SK-N-SH (cell line): ENCODE results near the gene APOM. TPM values are rescaled to one million over a fixed set of nuclear protein-coding genes. Genes with fewer than 3 reads are reported as not detected.

ENCODE experiments used
- CTCF ChIA-PET: fragments of 300-600, 350-600 bp; formaldehyde crosslinking; extraction: SDS; loops from one replicate; lab custom pipeline; 2021; lab: Yijun Ruan, JAX
- POLR2A ChIA-PET: fragments of 350-600 bp; sonication (Branson Sonifier 250); formaldehyde crosslinking; extraction: SDS; loops from one replicate; lab custom pipeline; 2020; ENCODE audit warnings: antibody characterized with exemption, inconsistent platforms; lab: Yijun Ruan, JAX
- DNase-seq: peaks from one replicate; pipeline ENCODE4 v3.0.0; 2012
- H2AFZ ChIP-seq: fragments of 200-600 bp; sonication (generic); 2 replicates; pipeline ENCODE4 v1.8.1; 2016; ENCODE audit warnings: antibody characterized with exemption, mild to moderate bottlenecking, low read depth
- H3F3A ChIP-seq: fragments of 200-600 bp; sonication (generic); replicated peaks from 2 replicates; pipeline ENCODE3; 2016; ENCODE audit warnings: antibody characterized with exemption, mild to moderate bottlenecking; ENCODE audit not compliant: insufficient read depth
- H3K27ac ChIP-seq, 2 experiments: fragments of 200-500 bp in 1 of 2; fragments of 200-600 bp in 1 of 2; sonication (Bioruptor generic) in 1 of 2; sonication (generic), shearing (Covaris generic) in 1 of 2; 2 replicates each; pipeline versions ENCODE4 v1.5.1 to v1.6.1; 2014 to 2016; ENCODE audit warnings: low read depth in 2 of 2, inconsistent platforms in 1 of 2, low read length in 1 of 2, mild to moderate bottlenecking in 1 of 2, mixed read lengths in 1 of 2
- H3K27me3 ChIP-seq: fragments of 200-600 bp; sonication (generic), shearing (Covaris generic); 2 replicates; pipeline ENCODE4 v1.6.1; 2016; ENCODE audit warnings: mixed run types; ENCODE audit not compliant: insufficient read depth
- H3K36me3 ChIP-seq, 2 experiments: fragments of 200-500 bp in 1 of 2; fragments of 200-600 bp in 1 of 2; sonication (Bioruptor generic) in 1 of 2; sonication (generic) in 1 of 2; replicated peaks in 1 of 2; 2 replicates each; pipeline versions ENCODE3 to v1.5.1; 2014 to 2016; ENCODE audit warnings: low read length in 1 of 2, mild to moderate bottlenecking in 1 of 2; ENCODE audit not compliant: insufficient read depth in 2 of 2, control insufficient read depth in 1 of 2
- H3K4me1 ChIP-seq, 2 experiments: fragments of 200-500 bp in 1 of 2; fragments of 200-600 bp in 1 of 2; sonication (Bioruptor generic) in 1 of 2; sonication (generic), shearing (Covaris generic) in 1 of 2; 2 replicates each; pipeline versions ENCODE4 v1.5.1 to v1.6.1; 2014 to 2016; ENCODE audit warnings: low read depth in 1 of 2, low read length in 1 of 2, mixed run types in 1 of 2; ENCODE audit not compliant: insufficient read depth in 2 of 2, control insufficient read depth in 1 of 2
- H3K4me2 ChIP-seq: fragments of 200-600 bp; sonication (generic), shearing (Covaris generic); 2 replicates; pipeline ENCODE4 v1.6.1; 2017; ENCODE audit warnings: mixed run types
- H3K4me3 ChIP-seq, 2 experiments: fragments of 200-500 bp in 1 of 2; fragments of 200-600 bp in 1 of 2; sonication (Bioruptor generic) in 1 of 2; sonication (generic), shearing (Covaris generic) in 1 of 2; 2 replicates each; pipeline versions ENCODE4 v1.5.1 to v1.8.1; 2014 to 2016; ENCODE audit warnings: low read depth in 2 of 2, inconsistent platforms in 1 of 2, low read length in 1 of 2, mild to moderate bottlenecking in 1 of 2, mixed read lengths in 1 of 2, moderate library complexity in 1 of 2
- H3K79me2 ChIP-seq: fragments of 200-600 bp; sonication (generic); 2 replicates; pipeline ENCODE4 v1.8.1; 2017; ENCODE audit warnings: mild to moderate bottlenecking; ENCODE audit not compliant: insufficient read depth
- H3K9ac ChIP-seq: fragments of 200-600 bp; sonication (generic); 2 replicates; pipeline ENCODE4 v1.6.1; 2017; ENCODE audit warnings: mixed run types
- H3K9me2 ChIP-seq: fragments of 200-600 bp; sonication (generic); 2 replicates; pipeline ENCODE4 v1.6.1; 2017; ENCODE audit warnings: mixed run types
- H3K9me3 ChIP-seq: fragments of 200-600 bp; sonication (generic); 2 replicates; pipeline ENCODE4 v1.6.1; 2017; ENCODE audit warnings: mixed run types, mild to moderate bottlenecking, moderate library complexity
- H4K20me1 ChIP-seq: fragments of 200-600 bp; sonication (generic); 2 replicates; pipeline ENCODE4 v1.6.1; 2017; ENCODE audit warnings: mild to moderate bottlenecking, mixed run types; ENCODE audit not compliant: insufficient read depth
- CTCF ChIP-seq: fragments of 200-600 bp; sonication (generic); IDR thresholded peaks from 2 replicates; pipeline ENCODE4 v1.6.1; 2017; ENCODE audit warnings: antibody characterized with exemption, mild to moderate bottlenecking, moderate library complexity
- EZH2phosphoT487 ChIP-seq: fragments of 200-600 bp; sonication (generic); IDR thresholded peaks from 2 replicates; pipeline ENCODE4 v1.6.1; 2017; ENCODE audit warnings: low read depth, mixed run types, mild to moderate bottlenecking, antibody characterized with exemption, moderate library complexity, borderline replicate concordance
- GABPA ChIP-seq: IDR thresholded peaks from 2 replicates; pipeline ENCODE4 v1.4.0; 2012; ENCODE audit warnings: low read depth, mild to moderate bottlenecking
- MXI1 ChIP-seq: IDR thresholded peaks from 2 replicates; pipeline ENCODE4 v1.6.1; 2012; ENCODE audit warnings: mild to moderate bottlenecking, low read depth, low read length, improper control_type of control experiment
- NFIC ChIP-seq: IDR thresholded peaks from 2 replicates; pipeline ENCODE4 v1.4.0; 2012; ENCODE audit warnings: borderline replicate concordance
- PBX3 ChIP-seq: IDR thresholded peaks from 2 replicates; pipeline ENCODE4; 2012
- RAD21 ChIP-seq: IDR thresholded peaks from 2 replicates; pipeline ENCODE4 v1.6.1; 2012; ENCODE audit warnings: mild to moderate bottlenecking, low read length
- SIN3A ChIP-seq: IDR thresholded peaks from 2 replicates; pipeline ENCODE4 v1.6.1; 2012; ENCODE audit warnings: low read depth, mild to moderate bottlenecking, low read length, moderate library complexity, borderline replicate concordance
- TEAD4 ChIP-seq: IDR thresholded peaks from 2 replicates; pipeline ENCODE4 v1.4.0; 2012; ENCODE audit warnings: mild to moderate bottlenecking, borderline replicate concordance; ENCODE audit not compliant: insufficient read depth
- WGBS: methylation state at CpG from one replicate; pipeline ENCODE4 v1.1.6; 2017; ENCODE audit warnings: low lambda C conversion rate; 5-methylcytosine and 5-hydroxymethylcytosine counted together
- polyA plus RNA-seq, 3 experiments: library from polyadenylated mRNA; depleted of rRNA; stranded (reverse); fragments of >200 nt; gene quantifications; 2 replicates each; pipeline ENCODE4 v1.2.3, GENCODE V29; 2012
- TF ChIP-seq, protein P1 (sequence below): IDR thresholded peaks from 2 replicates; pipeline ENCODE4 v1.4.0; 2012; ENCODE audit warnings: low read depth, borderline replicate concordance
- TF ChIP-seq, protein P2 (sequence below): fragments of 150-350 bp; IDR thresholded peaks from 2 replicates; pipeline ENCODE4 v1.6.1; 2016; ENCODE audit warnings: mild to moderate bottlenecking, low read depth, low read length

Gene APOM
- polyA plus RNA-seq, 1 of the 3 experiments (the other 2 are of a cell fraction) = 6.8 TPM

- Histone ChIP-seq H3K36me3 (no peaks in the 10 kb centered on the region), H3K9me2 (no peaks in the 10 kb centered on the region), H3K9me3 (no peaks in the 10 kb centered on the region), H3K9ac (no peak within 1 kb of the TSS), H4K20me1 (no peaks in the 10 kb centered on the region), H3F3A (peaks cover 12% of the 10 kb centered on the region), H3K27me3 (no peaks in the 10 kb centered on the region), H3K4me3 (no peak within 1 kb of the TSS), H2AFZ (no peak within 1 kb of the TSS), H3K4me1 (peaks cover 0 to 6% of the 10 kb centered on the region in 2 experiments; a peak in 2 of 4 replicates), H3K27ac (no peak within 1 kb of the TSS), H3K79me2 (peaks cover 12% of the 10 kb centered on the region), H3K4me2 (no peak within 1 kb of the TSS)
- WGBS = 75% methylated on average over 1 of the region's 3 CpGs
- CTCF ChIA-PET = interaction anchor here (1.2 kb wide), 1 partner anchor 23 kb away, joined by 3 read pairs; no protein-coding TSS in a partner anchor
- DNase-seq = no peak
- TF ChIP-seq NFIC (no peak), PBX3 (no peak), TEAD4 (no peak), MXI1 (no peak), EZH2phosphoT487 (no peak), SIN3A (no peak)
- TF ChIP-seq, protein P1, sequence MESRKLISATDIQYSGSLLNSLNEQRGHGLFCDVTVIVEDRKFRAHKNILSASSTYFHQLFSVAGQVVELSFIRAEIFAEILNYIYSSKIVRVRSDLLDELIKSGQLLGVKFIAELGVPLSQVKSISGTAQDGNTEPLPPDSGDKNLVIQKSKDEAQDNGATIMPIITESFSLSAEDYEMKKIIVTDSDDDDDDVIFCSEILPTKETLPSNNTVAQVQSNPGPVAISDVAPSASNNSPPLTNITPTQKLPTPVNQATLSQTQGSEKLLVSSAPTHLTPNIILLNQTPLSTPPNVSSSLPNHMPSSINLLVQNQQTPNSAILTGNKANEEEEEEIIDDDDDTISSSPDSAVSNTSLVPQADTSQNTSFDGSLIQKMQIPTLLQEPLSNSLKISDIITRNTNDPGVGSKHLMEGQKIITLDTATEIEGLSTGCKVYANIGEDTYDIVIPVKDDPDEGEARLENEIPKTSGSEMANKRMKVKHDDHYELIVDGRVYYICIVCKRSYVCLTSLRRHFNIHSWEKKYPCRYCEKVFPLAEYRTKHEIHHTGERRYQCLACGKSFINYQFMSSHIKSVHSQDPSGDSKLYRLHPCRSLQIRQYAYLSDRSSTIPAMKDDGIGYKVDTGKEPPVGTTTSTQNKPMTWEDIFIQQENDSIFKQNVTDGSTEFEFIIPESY = no peak
- TF ChIP-seq, protein P2, sequence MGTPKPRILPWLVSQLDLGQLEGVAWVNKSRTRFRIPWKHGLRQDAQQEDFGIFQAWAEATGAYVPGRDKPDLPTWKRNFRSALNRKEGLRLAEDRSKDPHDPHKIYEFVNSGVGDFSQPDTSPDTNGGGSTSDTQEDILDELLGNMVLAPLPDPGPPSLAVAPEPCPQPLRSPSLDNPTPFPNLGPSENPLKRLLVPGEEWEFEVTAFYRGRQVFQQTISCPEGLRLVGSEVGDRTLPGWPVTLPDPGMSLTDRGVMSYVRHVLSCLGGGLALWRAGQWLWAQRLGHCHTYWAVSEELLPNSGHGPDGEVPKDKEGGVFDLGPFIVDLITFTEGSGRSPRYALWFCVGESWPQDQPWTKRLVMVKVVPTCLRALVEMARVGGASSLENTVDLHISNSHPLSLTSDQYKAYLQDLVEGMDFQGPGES = no peak
- POLR2A ChIA-PET = interaction anchor here (0.5 kb wide), 1 partner anchor 84 kb away, joined by 5 read pairs; no protein-coding TSS in a partner anchor
These were observed 50.9 kb downstream of the APOM start, which contains the start of gene LY6G6F for GRCh38 chr6:31706599-31706998. LY6G6F (plus strand) TSS chr6:31706866; CDS start chr6:31706907, 41 bp downstream.

- peaks cover 1% of the 10 kb centered on the region for H3K79me2 ChIP-seq
- 94% methylated on average over 7 of the region's 10 CpGs for WGBS
- H3K9ac ChIP-seq = no peak overlapping the region
- H3K9me2 ChIP-seq = no peaks in the 10 kb centered on the region
- H3F3A ChIP-seq = peaks cover 12% of the 10 kb centered on the region
- no peak overlapping the region for H3K4me3 ChIP-seq
- no peaks in the 10 kb centered on the region for H4K20me1 ChIP-seq
- no peak for TF ChIP-seq SIN3A
- no peak for TF ChIP-seq RAD21
- no peak for TF ChIP-seq GABPA
- TF ChIP-seq CTCF = no peak
- no peak for TF ChIP-seq EZH2phosphoT487
- TF ChIP-seq, all 33 proteins: peak for 0
- no peaks in the 10 kb centered on the region for H3K36me3 ChIP-seq
- H3K9me3 ChIP-seq = no peaks in the 10 kb centered on the region
- CTCF ChIA-PET = interaction anchor here (1.5 kb wide), 1 partner anchor 22 kb away, joined by 5 read pairs; the partner anchor contains the start of gene DDAH2
- no peak overlapping the region for H3K27ac ChIP-seq
- POLR2A ChIA-PET = no interaction called here
- no peaks in the 10 kb centered on the region for H3K27me3 ChIP-seq
- H2AFZ ChIP-seq = no peak overlapping the region
- no peaks in the 10 kb centered on the region; a peak in 1 of 4 replicates for H3K4me1 ChIP-seq
- DNase-seq = no peak
- H3K4me2 ChIP-seq = no peak overlapping the region
These were observed 52.0 kb downstream of the APOM start for GRCh38 chr6:31707701-31708100.
